Sigmoid colon (tissue), 7 donors: ENCODE data around the gene ABCA10. TPM values are rescaled to one million over a fixed set of nuclear protein-coding genes. Genes with fewer than 3 reads are reported as not detected.

ENCODE experiments used
- DNase-seq: peaks from one replicate; pipeline ENCODE4 v3.0.0-alpha.2; 2019
- H3K27ac ChIP-seq, 4 donors: fragments of 200-600 bp; sonication (generic); one replicate each; pipeline ENCODE4 v1.5.1; 2016 to 2019; ENCODE audit warnings: mild to moderate bottlenecking in 1 of 4
- H3K27me3 ChIP-seq, 3 donors: fragments of 200-600 bp; sonication (generic); one replicate each; pipeline ENCODE4 v1.5.1; 2019; ENCODE audit warnings: mild to moderate bottlenecking in 1 of 3
- H3K36me3 ChIP-seq, 4 donors: fragments of 200-600 bp; sonication (generic); one replicate each; pipeline ENCODE4 v1.5.1; 2016 to 2019
- H3K4me1 ChIP-seq, 4 donors: fragments of 200-600 bp; sonication (generic); one replicate each; pipeline ENCODE4 v1.5.1; 2017 to 2019
- H3K4me3 ChIP-seq, 4 donors: fragments of 200-600 bp; sonication (generic); one replicate each; pipeline ENCODE4 v1.5.1; 2017 to 2019; ENCODE audit warnings: mild to moderate bottlenecking in 2 of 4, moderate library complexity in 1 of 4
- H3K9me3 ChIP-seq, 4 donors: fragments of 200-600 bp in 3 of 4; sonication (generic) in 3 of 4; one replicate each; pipeline versions ENCODE4 v1.5.1 to v1.6.1; 2013 to 2019
- EP300 ChIP-seq, 4 donors: sonication (generic); formaldehyde crosslinking; IDR thresholded peaks; one replicate each; pipeline ENCODE4 v1.6.1; 2017; ENCODE audit warnings: antibody characterized with exemption in 4 of 4
- POLR2A ChIP-seq, 2 donors: fragments of 450-650 bp; IDR thresholded peaks; one replicate each; pipeline ENCODE4 v1.6.1; 2016; ENCODE audit warnings: antibody characterized with exemption in 2 of 2, mild to moderate bottlenecking in 2 of 2, moderate library complexity in 2 of 2
- POLR2AphosphoS5 ChIP-seq, 4 donors: sonication (generic); formaldehyde crosslinking; IDR thresholded peaks; one replicate each; pipeline ENCODE4 v1.6.1; 2017; ENCODE audit warnings: antibody characterized with exemption in 4 of 4
- WGBS, 2 donors: extraction: QIAGEN DNeasy Blood & Tissue Kit; methylation state at CpG; one replicate each; pipeline ENCODE4 v1.1.7; 2013; 5-methylcytosine and 5-hydroxymethylcytosine counted together
- intact Hi-C: fragments of 100-400 bp; cut with DNase I; formaldehyde crosslinking; loops from one replicate; pipeline ENCODE4 v1.15.1; 2023
- polyA plus RNA-seq, 3 donors: library from polyadenylated mRNA; stranded (reverse); fragments of 200-250 nt; gene quantifications; one replicate each; pipeline ENCODE4 v1.2.3, GENCODE V29; 2013
- total RNA-seq, 4 donors: library from RNA; depleted of rRNA; stranded (reverse); fragments of >200 nt; gene quantifications; one replicate each; pipeline ENCODE4 v1.1.0, GENCODE V29; 2016
- TF ChIP-seq, protein P1 (sequence below), 4 experiments: fragments of 450-650 bp in 3 of 4; fragments of 200-600 bp in 1 of 4; IDR thresholded peaks; one replicate each; pipeline ENCODE4 v1.5.1; 2016 to 2019; ENCODE audit warnings: antibody characterized with exemption in 4 of 4, mild to moderate bottlenecking in 3 of 4, moderate library complexity in 2 of 4
- donor health status: healthy with polysubstance abuse.
- donor health status: Bipolar disorder and iron deficiency.
- donor health status: healthy.

Gene ABCA10
- total and polyA plus RNA-seq, 7 donors: 0.46 to 12.0 (median 1.9) TPM

DNA sequence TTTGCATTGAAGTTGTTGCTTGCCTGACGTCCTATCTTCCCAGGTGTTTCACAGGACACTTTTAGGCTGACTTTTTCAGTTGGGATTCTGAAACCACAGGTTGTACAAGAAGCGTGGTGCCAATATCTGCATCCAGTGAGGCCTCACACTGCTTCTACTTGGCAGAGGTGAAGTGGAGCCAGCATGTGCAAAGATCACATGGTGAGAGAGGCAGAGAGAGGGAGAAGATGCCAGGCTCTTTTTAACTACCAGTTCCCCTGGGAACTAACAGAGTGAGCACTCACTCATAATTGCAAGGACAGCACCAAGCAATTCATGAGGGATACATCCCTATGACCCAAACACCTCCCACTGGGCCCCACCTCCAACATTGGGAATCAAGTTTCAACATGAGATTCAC lies 81.2 kb downstream of the ABCA10 start:
- WGBS, 2 donors: 87 to 88% methylated on average over 2 of the region's 2 CpGs
- Histone ChIP-seq H3K36me3 (peaks cover 0 to 7% (median 0%) of the 10 kb centered on the region in 4 donors), H3K27me3 (no peaks in the 10 kb centered on the region), H3K27ac (no peak overlapping the region), H3K4me1 (no peaks in the 10 kb centered on the region), H3K4me3 (no peak overlapping the region), H3K9me3 (no peaks in the 10 kb centered on the region)
- intact Hi-C loops: no loop called here
- no peak for DNase-seq
- no peak for TF ChIP-seq POLR2A (IDR thresholded peaks at IDR 0.05)
- TF ChIP-seq, protein P1, sequence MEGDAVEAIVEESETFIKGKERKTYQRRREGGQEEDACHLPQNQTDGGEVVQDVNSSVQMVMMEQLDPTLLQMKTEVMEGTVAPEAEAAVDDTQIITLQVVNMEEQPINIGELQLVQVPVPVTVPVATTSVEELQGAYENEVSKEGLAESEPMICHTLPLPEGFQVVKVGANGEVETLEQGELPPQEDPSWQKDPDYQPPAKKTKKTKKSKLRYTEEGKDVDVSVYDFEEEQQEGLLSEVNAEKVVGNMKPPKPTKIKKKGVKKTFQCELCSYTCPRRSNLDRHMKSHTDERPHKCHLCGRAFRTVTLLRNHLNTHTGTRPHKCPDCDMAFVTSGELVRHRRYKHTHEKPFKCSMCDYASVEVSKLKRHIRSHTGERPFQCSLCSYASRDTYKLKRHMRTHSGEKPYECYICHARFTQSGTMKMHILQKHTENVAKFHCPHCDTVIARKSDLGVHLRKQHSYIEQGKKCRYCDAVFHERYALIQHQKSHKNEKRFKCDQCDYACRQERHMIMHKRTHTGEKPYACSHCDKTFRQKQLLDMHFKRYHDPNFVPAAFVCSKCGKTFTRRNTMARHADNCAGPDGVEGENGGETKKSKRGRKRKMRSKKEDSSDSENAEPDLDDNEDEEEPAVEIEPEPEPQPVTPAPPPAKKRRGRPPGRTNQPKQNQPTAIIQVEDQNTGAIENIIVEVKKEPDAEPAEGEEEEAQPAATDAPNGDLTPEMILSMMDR (IDR thresholded peaks at IDR 0.05): no peak
- TF ChIP-seq POLR2AphosphoS5 (IDR thresholded peaks at IDR 0.05): no peak
- no peak for TF ChIP-seq EP300 (IDR thresholded peaks at IDR 0.05)

DNA sequence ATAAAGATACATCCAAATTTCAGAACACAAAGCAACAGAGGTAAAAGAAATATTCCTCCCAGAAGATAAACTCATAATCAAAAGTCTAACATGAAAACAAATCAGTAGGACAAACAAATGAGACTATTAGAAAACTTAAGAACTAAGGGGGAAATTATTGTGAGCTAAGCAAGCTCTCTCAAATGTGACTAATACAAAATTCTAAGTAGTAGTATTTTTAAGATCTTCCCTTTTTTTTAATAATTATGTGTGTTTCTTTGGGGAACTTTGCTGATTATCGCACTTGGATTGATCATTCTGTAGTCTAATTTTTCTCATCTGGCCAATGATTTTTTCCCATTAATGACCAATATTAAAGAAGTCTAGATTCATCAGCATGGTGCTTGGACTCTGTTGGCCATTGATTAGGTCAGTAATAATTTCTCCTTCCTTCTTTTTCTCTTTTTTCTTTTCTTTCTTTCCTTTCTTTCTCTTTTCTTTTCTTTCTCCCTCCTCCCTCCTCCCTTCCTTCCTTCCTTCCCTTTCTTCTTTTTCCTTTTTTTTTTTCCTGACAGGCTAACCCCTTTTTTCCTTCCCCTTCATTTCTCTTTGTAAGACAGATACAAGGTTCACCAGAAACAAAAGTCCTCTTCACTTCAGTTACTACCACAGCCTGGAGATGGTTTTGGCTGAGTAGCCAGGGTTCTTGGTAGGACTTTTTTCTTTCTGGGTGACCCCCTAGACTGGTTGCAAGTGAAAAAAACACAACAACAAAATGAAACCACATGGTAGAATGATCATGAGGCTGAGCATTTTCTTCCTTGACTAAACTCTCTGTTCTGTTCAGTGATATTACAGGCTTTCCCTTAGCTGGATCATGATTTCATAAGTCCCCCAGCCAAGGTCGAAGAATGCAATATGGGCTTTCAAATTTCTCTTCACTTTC lies 84.0 kb downstream of the ABCA10 start:
- Histone ChIP-seq H3K27me3 (no peaks in the 10 kb centered on the region), H3K9me3 (no peaks in the 10 kb centered on the region), H3K27ac (peak overlapping the region in 2 of 4 donors; percentile 1 to 6), H3K4me3 (no peak overlapping the region), H3K36me3 (peaks cover 0 to 7% (median 0%) of the 10 kb centered on the region in 4 donors), H3K4me1 (no peaks in the 10 kb centered on the region)
- 93 to 94% methylated on average over 2 of the region's 2 CpGs for WGBS, 2 donors
- intact Hi-C loops: no loop called here
- DNase-seq: no peak
- TF ChIP-seq POLR2AphosphoS5 (IDR thresholded peaks at IDR 0.05) (no peak), POLR2A (IDR thresholded peaks at IDR 0.05) (no peak), EP300 (IDR thresholded peaks at IDR 0.05) (no peak)
- TF ChIP-seq, protein P1 (IDR thresholded peaks at IDR 0.05): no peak

DNA sequence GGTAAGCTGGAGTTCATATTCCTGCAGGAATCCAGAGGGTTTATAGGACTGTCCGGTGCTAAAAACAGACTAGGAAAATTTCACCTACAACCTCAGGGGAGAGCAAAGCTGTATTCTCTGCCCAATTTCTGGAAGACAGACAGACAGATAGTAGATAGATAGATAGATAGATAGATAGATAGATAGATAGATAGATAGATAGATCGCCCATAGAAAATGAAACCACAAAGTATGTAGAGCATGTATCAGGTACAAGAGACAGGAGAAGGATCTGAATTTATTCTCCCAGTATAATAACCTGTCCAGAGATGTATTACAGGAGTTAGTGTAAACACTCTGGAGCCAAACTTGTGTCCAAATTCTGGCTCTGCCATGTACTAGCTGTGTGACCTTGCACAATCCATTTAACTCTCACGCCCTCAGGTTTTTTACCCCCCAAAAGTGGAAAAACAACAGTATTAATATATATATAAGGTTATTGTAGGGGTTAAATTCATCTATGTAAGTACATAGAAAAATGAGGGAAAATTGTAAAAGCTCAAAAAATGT lies 84.9 kb downstream of the ABCA10 start:
- H3K4me1 ChIP-seq: no peaks in the 10 kb centered on the region
- DNase-seq: no peak
- TF ChIP-seq POLR2A (IDR thresholded peaks at IDR 0.05) (no peak), POLR2AphosphoS5 (IDR thresholded peaks at IDR 0.05) (no peak), EP300 (IDR thresholded peaks at IDR 0.05) (no peak)
- TF ChIP-seq, protein P1 (IDR thresholded peaks at IDR 0.05): no peak
- peak overlapping the region in 2 of 4 donors; percentile 6 to 35 for H3K27ac ChIP-seq
- H3K4me3 ChIP-seq: no peak overlapping the region
- H3K9me3 ChIP-seq: no peaks in the 10 kb centered on the region
- intact Hi-C loops: no loop called here
- WGBS, 2 donors: 95% methylated on average over 3 of the region's 3 CpGs
- H3K27me3 ChIP-seq: no peaks in the 10 kb centered on the region
- H3K36me3 ChIP-seq: peaks cover 0 to 7% (median 0%) of the 10 kb centered on the region in 4 donors

DNA sequence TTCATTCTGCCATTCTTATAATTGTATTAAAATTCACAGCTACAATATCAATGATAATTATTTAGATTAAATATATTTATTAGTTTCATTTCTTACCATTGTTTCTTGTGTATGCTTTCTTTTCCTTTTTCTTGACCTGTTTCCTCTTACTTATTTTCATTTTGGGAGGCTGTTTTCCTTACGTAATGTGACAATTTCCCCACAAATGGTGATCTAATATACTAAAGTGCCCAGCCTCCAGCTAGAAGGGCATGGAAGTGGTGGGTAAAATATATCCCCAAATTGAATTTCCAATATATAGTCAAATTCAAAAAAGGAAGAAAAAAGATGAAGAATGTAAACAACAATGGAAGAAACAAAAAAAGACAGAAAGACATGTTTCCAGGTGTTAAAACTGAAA lies 85.5 kb downstream of the ABCA10 start:
- intact Hi-C loops: no loop called here
- Histone ChIP-seq H3K27me3 (no peaks in the 10 kb centered on the region), H3K36me3 (peaks cover 0 to under 1% (median 0%) of the 10 kb centered on the region in 4 donors), H3K27ac (peak overlapping the region in 2 of 4 donors; percentile 35 to 73), H3K9me3 (no peaks in the 10 kb centered on the region), H3K4me3 (no peak overlapping the region), H3K4me1 (no peaks in the 10 kb centered on the region)
- 96% methylated on average over 1 of the region's 1 CpG for WGBS, 2 donors
- DNase-seq: no peak
- no peak for TF ChIP-seq POLR2AphosphoS5 (IDR thresholded peaks at IDR 0.05)
- no peak for TF ChIP-seq EP300 (IDR thresholded peaks at IDR 0.05)

DNA sequence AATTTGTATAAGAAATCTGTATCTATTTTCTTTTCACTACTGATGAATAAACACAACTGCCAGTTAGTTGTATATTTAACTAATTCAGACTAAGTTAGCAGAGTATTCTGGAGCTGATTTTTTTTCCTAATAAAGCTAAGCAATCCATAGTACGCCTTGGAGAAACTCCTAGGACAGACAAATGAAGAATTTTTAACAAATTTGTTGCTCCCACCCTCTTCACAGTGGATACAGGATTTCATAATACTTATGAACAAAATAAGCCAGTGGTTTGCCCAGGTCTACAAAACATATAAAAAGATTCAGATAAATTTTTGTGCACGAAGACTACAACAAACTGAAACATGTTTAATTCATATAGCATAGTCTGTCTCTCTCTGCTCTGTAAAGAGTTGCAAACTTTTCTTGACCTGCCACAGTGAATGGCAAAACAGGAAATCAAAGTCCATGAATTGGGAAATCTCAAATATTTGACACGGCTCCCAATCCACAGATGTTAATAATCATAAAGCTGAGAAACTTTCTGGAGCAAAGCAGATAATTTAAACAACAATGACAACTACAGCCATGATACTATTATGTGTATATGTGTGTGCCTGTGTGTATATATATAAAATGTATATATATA lies 86.3 kb downstream of the ABCA10 start:
- Histone ChIP-seq H3K9me3 (no peaks in the 10 kb centered on the region), H3K36me3 (peaks cover 0 to 3% (median 0%) of the 10 kb centered on the region in 4 donors), H3K4me3 (peak overlapping the region; percentile 18 to 39 (median 25)), H3K27ac (peak overlapping the region; percentile 35 to 73 (median 51)), H3K27me3 (no peaks in the 10 kb centered on the region), H3K4me1 (no peaks in the 10 kb centered on the region)
- intact Hi-C loops: no loop called here
- WGBS, 2 donors: 63 to 72% methylated on average over 3 of the region's 3 CpGs
- DNase-seq: no peak
- no peak for TF ChIP-seq EP300 (IDR thresholded peaks at IDR 0.05)
- peak in 1 of 4 donors; percentile 20 for TF ChIP-seq POLR2AphosphoS5 (IDR thresholded peaks at IDR 0.05)
- TF ChIP-seq, protein P1 (IDR thresholded peaks at IDR 0.05): no peak
